HG02938 (cell line): ENCODE data around the gene FAT2.
"Not testable (repeated sequence)": the region's sequence is repeated elsewhere in the genome, so short reads cannot be mapped to it uniquely, and the experiment has no call there.

Source experiments
- ATAC-seq: cut with Tn5 transposase; IDR thresholded peaks from one replicate; pipeline ENCODE4 v1.9.1; 2021; ENCODE audit warnings: mild to moderate bottlenecking, moderate library complexity; ENCODE audit not compliant: unreplicated experiment

Gene FAT2

GRCh38 chr5:151584057-151584937 lies 6.8 kb downstream of the FAT2 start:
- ATAC-seq, result no peak

GRCh38 chr5:151581812-151582583 lies 9.1 kb downstream of the FAT2 start:
- no peak for ATAC-seq

GRCh38 chr5:151581347-151581746 lies 9.8 kb downstream of the FAT2 start:
- ATAC-seq, result no peak

- ATAC-seq, result no peak
Measured at GRCh38 chr5:151580858-151581257, 10.3 kb downstream of the FAT2 start.

- ATAC-seq, result no peak
Measured at GRCh38 chr5:151580239-151580638, 10.9 kb downstream of the FAT2 start.

GRCh38 chr5:151579146-151579545 lies 12.0 kb downstream of the FAT2 start:
- not testable (repeated sequence) for ATAC-seq

GRCh38 chr5:151578326-151579025 lies 12.7 kb downstream of the FAT2 start:
- ATAC-seq, result no peak

GRCh38 chr5:151577566-151577965 lies 13.6 kb downstream of the FAT2 start:
- no peak for ATAC-seq

- no peak for ATAC-seq
Measured at GRCh38 chr5:151574444-151574996, 16.6 kb downstream of the FAT2 start.

- no peak for ATAC-seq
Measured at GRCh38 chr5:151572657-151573368, 18.3 kb downstream of the FAT2 start.

GRCh38 chr5:151571270-151572173 lies 19.6 kb downstream of the FAT2 start:
- no peak for ATAC-seq

- ATAC-seq, result no peak
Measured at GRCh38 chr5:151570512-151571269, 20.4 kb downstream of the FAT2 start.

- no peak for ATAC-seq
Measured at GRCh38 chr5:151570058-151570457, 21.1 kb downstream of the FAT2 start.

GRCh38 chr5:151569132-151570046 lies 21.7 kb downstream of the FAT2 start:
- peak; percentile 60 for ATAC-seq

- no peak for ATAC-seq
Measured at GRCh38 chr5:151568036-151568435, 23.1 kb downstream of the FAT2 start.

GRCh38 chr5:151565971-151566370 lies 25.2 kb downstream of the FAT2 start:
- no peak for ATAC-seq

GRCh38 chr5:151562019-151562707 lies 29.0 kb downstream of the FAT2 start:
- no peak for ATAC-seq
